GM21360 (cell line): Measurements from ENCODE around the gene TMPRSS15.

ENCODE experiments used
- ATAC-seq: cut with Tn5 transposase; IDR thresholded peaks from one replicate; pipeline ENCODE4 v1.9.1; 2021; ENCODE audit warnings: mild to moderate bottlenecking, moderate library complexity; ENCODE audit not compliant: unreplicated experiment

TMPRSS15 gene

GRCh38 chr21:18350216-18350615, 53.4 kb downstream of the TMPRSS15 start:
- no peak for ATAC-seq

- no peak for ATAC-seq
These were observed 54.1 kb downstream of the TMPRSS15 start for GRCh38 chr21:18349468-18349867.

- ATAC-seq, result no peak
These were observed 63.1 kb downstream of the TMPRSS15 start for GRCh38 chr21:18340387-18340942.

- ATAC-seq, result no peak
These were observed 67.8 kb downstream of the TMPRSS15 start for GRCh38 chr21:18335651-18336236.

- no peak for ATAC-seq
These were observed 69.5 kb downstream of the TMPRSS15 start for GRCh38 chr21:18334066-18334465.

- ATAC-seq, result no peak
These were observed 85.4 kb downstream of the TMPRSS15 start for GRCh38 chr21:18318156-18318555.

GRCh38 chr21:18298228-18298627, 105.4 kb downstream of the TMPRSS15 start:
- ATAC-seq, result no peak

GRCh38 chr21:18294100-18294499, 109.5 kb downstream of the TMPRSS15 start:
- ATAC-seq, result no peak

GRCh38 chr21:18289876-18290275, 113.7 kb downstream of the TMPRSS15 start:
- no peak for ATAC-seq

GRCh38 chr21:18285379-18285778, 118.2 kb downstream of the TMPRSS15 start:
- ATAC-seq, result no peak

- no peak for ATAC-seq
These were observed 127.8 kb downstream of the TMPRSS15 start for GRCh38 chr21:18275781-18276180.

GRCh38 chr21:18274370-18274769, 129.2 kb downstream of the TMPRSS15 start:
- no peak for ATAC-seq

GRCh38 chr21:18273400-18273799, 130.2 kb downstream of the TMPRSS15 start:
- no peak for ATAC-seq

GRCh38 chr21:18269856-18270255, 133.7 kb downstream of the TMPRSS15 start:
- no peak for ATAC-seq

GRCh38 chr21:18268906-18269305, 134.7 kb downstream of the TMPRSS15 start:
- ATAC-seq, result no peak

GRCh38 chr21:18267496-18267895, 136.1 kb downstream of the TMPRSS15 start:
- no peak for ATAC-seq

- no peak for ATAC-seq
These were observed 137.6 kb downstream of the TMPRSS15 start for GRCh38 chr21:18265944-18266343.

- ATAC-seq, result no peak
These were observed 149.8 kb downstream of the TMPRSS15 start for GRCh38 chr21:18253799-18254198.

GRCh38 chr21:18253221-18253620, 150.4 kb downstream of the TMPRSS15 start:
- ATAC-seq, result no peak

- ATAC-seq, result no peak
These were observed 150.9 kb downstream of the TMPRSS15 start for GRCh38 chr21:18252680-18253079.

GRCh38 chr21:18252256-18252655, 151.3 kb downstream of the TMPRSS15 start:
- no peak for ATAC-seq

- no peak for ATAC-seq
These were observed 152.5 kb downstream of the TMPRSS15 start for GRCh38 chr21:18251065-18251464.

- no peak for ATAC-seq
These were observed 153.9 kb downstream of the TMPRSS15 start for GRCh38 chr21:18249672-18250071.
